Measurements from ENCODE around the gene PPP1R3G. TPM values are rescaled to one million over a fixed set of nuclear protein-coding genes. Genes with fewer than 3 reads are reported as not detected.

PPP1R3G gene
- total and polyA plus RNA-seq, 2 donors (not counting 1 experiment from before 2014, with no cell fraction given) = 0.72 to 3.3 TPM

DNA sequence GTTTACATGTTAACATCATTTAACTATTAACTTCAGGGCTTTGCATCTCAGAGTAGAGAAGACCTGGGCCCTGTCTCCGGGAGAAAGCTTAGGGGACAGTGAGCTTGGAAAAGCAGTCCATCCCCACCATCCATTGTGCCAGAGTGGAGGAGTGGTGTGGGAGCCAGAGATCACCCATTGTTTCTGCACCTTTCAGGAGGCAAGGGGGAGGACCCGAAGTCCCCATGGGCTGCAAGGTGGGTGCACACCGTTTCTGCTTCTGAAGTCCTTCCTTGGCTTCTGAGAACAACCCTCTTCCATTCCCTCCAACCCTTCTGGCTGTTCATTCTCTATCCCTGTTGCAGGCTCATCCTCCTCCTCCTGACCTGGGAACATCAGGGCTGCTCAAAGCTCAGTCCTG, 4.0 kb upstream of the PPP1R3G start:
- Histone ChIP-seq H3K27me3 (ENCODE audit: control insufficient read depth, insufficient read depth, low read length) (no peaks in the 10 kb centered on the region), H3K4me2 (ENCODE audit: extremely low read depth, insufficient read depth, low read length) (no peak overlapping the region), H3K9me3 (ENCODE audit: control insufficient read depth, insufficient read depth, low read depth, low read length) (no peaks in the 10 kb centered on the region), H3K4me1 (ENCODE audit: control insufficient read depth, extremely low read depth, insufficient read depth, low read length) (peaks cover 15% of the 10 kb centered on the region), H3K27ac (ENCODE audit: insufficient read depth, low read length) (no peak overlapping the region), H3K79me2 (ENCODE audit: control insufficient read depth, insufficient read depth, low read length) (no peaks in the 10 kb centered on the region), H4K20me1 (ENCODE audit: control insufficient read depth, extremely low read depth, insufficient read depth, low read length) (no peaks in the 10 kb centered on the region), H3K9ac (ENCODE audit: insufficient read depth, low read length) (no peak overlapping the region), H3K36me3 (ENCODE audit: control insufficient read depth, insufficient read depth, low read length) (no peaks in the 10 kb centered on the region), H2AFZ (ENCODE audit: low read length) (no peak overlapping the region), H3K4me3 (replicated peaks in 1 of 4; ENCODE audit: control extremely low read depth in 1 of 4, insufficient read depth in 1 of 4, low read depth in 3 of 4, low read length in 4 of 4) (no peak overlapping the region)
- TF ChIP-seq, protein P1, sequence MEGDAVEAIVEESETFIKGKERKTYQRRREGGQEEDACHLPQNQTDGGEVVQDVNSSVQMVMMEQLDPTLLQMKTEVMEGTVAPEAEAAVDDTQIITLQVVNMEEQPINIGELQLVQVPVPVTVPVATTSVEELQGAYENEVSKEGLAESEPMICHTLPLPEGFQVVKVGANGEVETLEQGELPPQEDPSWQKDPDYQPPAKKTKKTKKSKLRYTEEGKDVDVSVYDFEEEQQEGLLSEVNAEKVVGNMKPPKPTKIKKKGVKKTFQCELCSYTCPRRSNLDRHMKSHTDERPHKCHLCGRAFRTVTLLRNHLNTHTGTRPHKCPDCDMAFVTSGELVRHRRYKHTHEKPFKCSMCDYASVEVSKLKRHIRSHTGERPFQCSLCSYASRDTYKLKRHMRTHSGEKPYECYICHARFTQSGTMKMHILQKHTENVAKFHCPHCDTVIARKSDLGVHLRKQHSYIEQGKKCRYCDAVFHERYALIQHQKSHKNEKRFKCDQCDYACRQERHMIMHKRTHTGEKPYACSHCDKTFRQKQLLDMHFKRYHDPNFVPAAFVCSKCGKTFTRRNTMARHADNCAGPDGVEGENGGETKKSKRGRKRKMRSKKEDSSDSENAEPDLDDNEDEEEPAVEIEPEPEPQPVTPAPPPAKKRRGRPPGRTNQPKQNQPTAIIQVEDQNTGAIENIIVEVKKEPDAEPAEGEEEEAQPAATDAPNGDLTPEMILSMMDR (conservative IDR thresholded peaks at IDR 0.05 in 1 of 2, IDR thresholded peaks at IDR 0.05 in 1 of 2; ENCODE audit: low read depth in 1 of 2, low read length in 2 of 2) = no peak
- TF ChIP-seq EZH2 (IDR thresholded peaks at IDR 0.05; ENCODE audit: low read length, missing control alignments) = no peak
- no peak for DNase-seq (ENCODE audit: low read depth in 2 of 2)

DNA sequence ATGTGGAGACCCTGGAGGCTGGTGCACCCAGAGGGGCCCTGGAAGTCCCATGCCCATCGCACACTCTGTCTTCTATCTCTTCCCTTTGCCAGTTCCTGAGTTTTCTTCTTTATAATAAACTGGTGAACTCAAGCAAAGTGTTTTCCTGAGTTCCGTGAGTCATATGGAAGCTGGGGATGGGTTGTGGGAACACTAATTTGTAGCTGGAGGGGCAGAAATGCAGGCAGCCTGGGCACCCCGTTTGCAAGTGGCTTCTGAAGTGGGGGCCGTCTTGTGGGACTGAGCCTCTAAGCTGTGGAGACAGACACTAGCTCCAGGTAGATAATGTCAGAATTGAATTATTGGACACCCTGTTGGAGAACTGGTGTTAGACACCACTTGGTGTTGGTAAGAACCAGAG, 3.2 kb upstream of the PPP1R3G start:
- H3K27me3 ChIP-seq (ENCODE audit: control insufficient read depth, insufficient read depth, low read length) = no peaks in the 10 kb centered on the region
- no peak overlapping the region for H3K4me3 ChIP-seq (replicated peaks in 1 of 4; ENCODE audit: control extremely low read depth in 1 of 4, insufficient read depth in 1 of 4, low read depth in 3 of 4, low read length in 4 of 4)
- no peak overlapping the region for H2AFZ ChIP-seq (ENCODE audit: low read length)
- H3K4me1 ChIP-seq (ENCODE audit: control insufficient read depth, extremely low read depth, insufficient read depth, low read length) = peaks cover 15% of the 10 kb centered on the region
- H3K27ac ChIP-seq (ENCODE audit: insufficient read depth, low read length) = no peak overlapping the region
- TF ChIP-seq EZH2 (IDR thresholded peaks at IDR 0.05; ENCODE audit: low read length, missing control alignments) = no peak
- TF ChIP-seq, protein P1 (conservative IDR thresholded peaks at IDR 0.05 in 1 of 2, IDR thresholded peaks at IDR 0.05 in 1 of 2; ENCODE audit: low read depth in 1 of 2, low read length in 2 of 2) = no peak
- H3K4me2 ChIP-seq (ENCODE audit: extremely low read depth, insufficient read depth, low read length) = no peak overlapping the region
- H4K20me1 ChIP-seq (ENCODE audit: control insufficient read depth, extremely low read depth, insufficient read depth, low read length) = no peaks in the 10 kb centered on the region
- H3K36me3 ChIP-seq (ENCODE audit: control insufficient read depth, insufficient read depth, low read length) = no peaks in the 10 kb centered on the region
- peak in 1 of 2 donors; percentile 23 for DNase-seq (ENCODE audit: low read depth in 2 of 2)
- H3K79me2 ChIP-seq (ENCODE audit: control insufficient read depth, insufficient read depth, low read length) = no peaks in the 10 kb centered on the region
- H3K9ac ChIP-seq (ENCODE audit: insufficient read depth, low read length) = no peak overlapping the region
- no peaks in the 10 kb centered on the region for H3K9me3 ChIP-seq (ENCODE audit: control insufficient read depth, insufficient read depth, low read depth, low read length)

DNA sequence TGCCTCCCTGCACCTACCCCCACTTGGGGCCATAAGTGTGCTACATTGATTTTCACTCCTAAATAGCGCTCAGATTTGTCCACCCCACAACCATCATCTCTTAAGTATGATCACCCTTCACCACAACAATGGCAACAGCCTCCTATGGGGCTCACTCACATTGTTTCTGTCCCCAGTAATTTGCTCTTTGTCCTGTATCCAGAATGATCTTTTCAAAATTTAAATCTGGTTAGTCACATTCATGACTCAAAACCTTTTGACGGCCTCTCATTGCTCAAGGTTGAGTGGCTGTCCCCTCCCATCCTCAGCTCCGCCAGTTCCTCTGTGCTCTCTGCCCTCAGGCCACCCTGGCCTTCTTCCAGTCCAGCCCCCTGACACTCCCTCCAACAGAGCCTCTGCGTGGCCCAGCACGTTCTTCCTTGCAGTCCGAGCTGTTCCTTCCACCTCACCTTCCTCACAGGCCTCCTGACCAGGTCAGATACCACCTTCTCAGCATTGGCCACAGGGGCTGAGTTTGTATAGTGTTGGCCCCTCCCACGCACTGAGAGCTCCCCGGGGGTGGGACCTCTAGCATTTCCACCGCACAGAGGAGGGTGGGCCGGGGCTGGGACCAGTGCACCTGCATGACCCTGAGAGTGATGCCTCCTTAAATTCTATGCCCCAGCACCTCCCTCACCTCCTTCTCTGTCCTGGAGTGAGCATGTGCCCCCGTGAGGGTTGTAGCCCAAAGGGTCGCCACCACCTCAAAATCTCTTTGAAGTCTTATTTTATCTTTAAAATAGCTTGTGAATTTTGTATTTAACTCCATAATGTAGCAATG, 2.4 kb upstream of the PPP1R3G start:
- TF ChIP-seq EZH2 (IDR thresholded peaks at IDR 0.05; ENCODE audit: low read length, missing control alignments) = no peak
- TF ChIP-seq, protein P1 (conservative IDR thresholded peaks at IDR 0.05 in 1 of 2, IDR thresholded peaks at IDR 0.05 in 1 of 2; ENCODE audit: low read depth in 1 of 2, low read length in 2 of 2) = no peak
- H3K27ac ChIP-seq (ENCODE audit: insufficient read depth, low read length) = peak overlapping the region; percentile 11
- H3K27me3 ChIP-seq (ENCODE audit: control insufficient read depth, insufficient read depth, low read length) = no peaks in the 10 kb centered on the region
- no peak overlapping the region for H3K9ac ChIP-seq (ENCODE audit: insufficient read depth, low read length)
- no peaks in the 10 kb centered on the region for H4K20me1 ChIP-seq (ENCODE audit: control insufficient read depth, extremely low read depth, insufficient read depth, low read length)
- H3K4me3 ChIP-seq (replicated peaks in 1 of 4; ENCODE audit: control extremely low read depth in 1 of 4, insufficient read depth in 1 of 4, low read depth in 3 of 4, low read length in 4 of 4) = no peak overlapping the region
- peak overlapping the region; percentile 5 for H3K4me2 ChIP-seq (ENCODE audit: extremely low read depth, insufficient read depth, low read length)
- H2AFZ ChIP-seq (ENCODE audit: low read length) = no peak overlapping the region
- no peaks in the 10 kb centered on the region for H3K36me3 ChIP-seq (ENCODE audit: control insufficient read depth, insufficient read depth, low read length)
- DNase-seq (ENCODE audit: low read depth in 2 of 2) = peak; percentile 83 to 85
- H3K79me2 ChIP-seq (ENCODE audit: control insufficient read depth, insufficient read depth, low read length) = no peaks in the 10 kb centered on the region
- no peaks in the 10 kb centered on the region for H3K9me3 ChIP-seq (ENCODE audit: control insufficient read depth, insufficient read depth, low read depth, low read length)
- peaks cover 15% of the 10 kb centered on the region for H3K4me1 ChIP-seq (ENCODE audit: control insufficient read depth, extremely low read depth, insufficient read depth, low read length)

Data from fibroblast of lung (primary cell).